Adrenal gland (tissue), 5 donors: ENCODE measurements around the gene NME9.

ENCODE experiments used
- CTCF ChIP-seq, 6 experiments: fragments of 450-650 bp in 4 of 6; fragments of 200-600 bp in 2 of 6; sonication (generic) in 1 of 6; IDR thresholded peaks; 1 replicate in 5 of 6; 2 replicates in 1 of 6; pipeline versions ENCODE4 v1.5.1 to v1.8.0; 2016 to 2021; ENCODE audit warnings: antibody characterized with exemption in 6 of 6, mild to moderate bottlenecking in 2 of 6, moderate library complexity in 1 of 6
- POLR2A ChIP-seq, 2 donors: fragments of 450-650 bp; IDR thresholded peaks; one replicate each; pipeline ENCODE4 v1.6.1; 2017; ENCODE audit warnings: antibody characterized with exemption in 2 of 2, mild to moderate bottlenecking in 2 of 2, moderate library complexity in 1 of 2
- donor health status: DM: no; HTN: no; CAD: no.

- no peak for TF ChIP-seq CTCF (IDR thresholded peaks at IDR 0.05)
- peak in 1 of 2 donors; percentile 35 for TF ChIP-seq POLR2A (IDR thresholded peaks at IDR 0.05)
Observed at GRCh38 chr3:138364356-138365252, 35.0 kb upstream of the NME9 start.
